Epithelial cell of prostate (primary cell): ENCODE data around the gene ATXN7L2.

ENCODE experiments used
- DNase-seq: peaks from one replicate; pipeline ENCODE4 v3.0.0-alpha.2; 2011; ENCODE audit warnings: low read depth, low spot score
- H3K27ac ChIP-seq: fragments of 450-650 bp; 2 replicates; pipeline ENCODE4 v1.5.1; 2017; ENCODE audit warnings: mild to moderate bottlenecking

The ATXN7L2 gene

GRCh38 chr1:109475261-109475660 is 8.4 kb upstream of the ATXN7L2 start:
- DNase-seq: no peak
- H3K27ac ChIP-seq: no peak overlapping the region

GRCh38 chr1:109476825-109477224 is 6.9 kb upstream of the ATXN7L2 start:
- DNase-seq: no peak
- H3K27ac ChIP-seq: no peak overlapping the region

GRCh38 chr1:109477821-109478220 is 5.9 kb upstream of the ATXN7L2 start:
- no peak for DNase-seq
- H3K27ac ChIP-seq: no peak overlapping the region

GRCh38 chr1:109478806-109479205 is 4.9 kb upstream of the ATXN7L2 start:
- H3K27ac ChIP-seq: no peak overlapping the region
- DNase-seq: no peak

- H3K27ac ChIP-seq: no peak overlapping the region
- no peak for DNase-seq
These were observed 4.4 kb upstream of the ATXN7L2 start for GRCh38 chr1:109479311-109479710.

GRCh38 chr1:109479901-109480300 is 3.8 kb upstream of the ATXN7L2 start:
- H3K27ac ChIP-seq: no peak overlapping the region
- no peak for DNase-seq

GRCh38 chr1:109481646-109482045 is 2.1 kb upstream of the ATXN7L2 start:
- no peak for DNase-seq
- no peak overlapping the region for H3K27ac ChIP-seq

- H3K27ac ChIP-seq: no peak overlapping the region
- no peak for DNase-seq
These were observed 1.5 kb upstream of the ATXN7L2 start for GRCh38 chr1:109482242-109482641.

GRCh38 chr1:109482791-109483671 is 674 bp upstream of the ATXN7L2 start:
- no peak for DNase-seq
- H3K27ac ChIP-seq: no peak overlapping the region

GRCh38 chr1:109484519-109484975 is 842 bp downstream of the ATXN7L2 start:
- no peak for DNase-seq
- H3K27ac ChIP-seq: no peak overlapping the region

- no peak overlapping the region for H3K27ac ChIP-seq
- no peak for DNase-seq
These were observed 1.3 kb downstream of the ATXN7L2 start for GRCh38 chr1:109485001-109485400.

GRCh38 chr1:109487261-109487660 is 3.6 kb downstream of the ATXN7L2 start:
- no peak for DNase-seq
- H3K27ac ChIP-seq: no peak overlapping the region

GRCh38 chr1:109488201-109488600 is 4.5 kb downstream of the ATXN7L2 start:
- H3K27ac ChIP-seq: no peak overlapping the region
- DNase-seq: no peak

- no peak overlapping the region for H3K27ac ChIP-seq
- no peak for DNase-seq
These were observed 5.0 kb downstream of the ATXN7L2 start for GRCh38 chr1:109488696-109489095.

GRCh38 chr1:109490029-109490933 is 6.6 kb downstream of the ATXN7L2 start:
- no peak overlapping the region for H3K27ac ChIP-seq
- DNase-seq: no peak

GRCh38 chr1:109490934-109491302 is 7.2 kb downstream of the ATXN7L2 start:
- H3K27ac ChIP-seq: no peak overlapping the region
- no peak for DNase-seq

GRCh38 chr1:109491372-109491771 is 7.7 kb downstream of the ATXN7L2 start:
- no peak overlapping the region for H3K27ac ChIP-seq
- no peak for DNase-seq

GRCh38 chr1:109492779-109493178 is 9.1 kb downstream of the ATXN7L2 start:
- no peak overlapping the region for H3K27ac ChIP-seq
- DNase-seq: no peak

- no peak for DNase-seq
- no peak overlapping the region for H3K27ac ChIP-seq
These were observed 9.5 kb downstream of the ATXN7L2 start for GRCh38 chr1:109493227-109493626.

- no peak for DNase-seq
- H3K27ac ChIP-seq: peak within 1 kb of the TSS; percentile 50
These were observed 10.3 kb downstream of the ATXN7L2 start, which contains the start of gene CYB561D1 for GRCh38 chr1:109493805-109494539. TSS of gene CYB561D1 (plus strand) at chr1:109494094. CDS start at chr1:109494140, 46 bp downstream.
